ENCODE measurements around the gene MAP1LC3B2.

The MAP1LC3B2 gene

DNA sequence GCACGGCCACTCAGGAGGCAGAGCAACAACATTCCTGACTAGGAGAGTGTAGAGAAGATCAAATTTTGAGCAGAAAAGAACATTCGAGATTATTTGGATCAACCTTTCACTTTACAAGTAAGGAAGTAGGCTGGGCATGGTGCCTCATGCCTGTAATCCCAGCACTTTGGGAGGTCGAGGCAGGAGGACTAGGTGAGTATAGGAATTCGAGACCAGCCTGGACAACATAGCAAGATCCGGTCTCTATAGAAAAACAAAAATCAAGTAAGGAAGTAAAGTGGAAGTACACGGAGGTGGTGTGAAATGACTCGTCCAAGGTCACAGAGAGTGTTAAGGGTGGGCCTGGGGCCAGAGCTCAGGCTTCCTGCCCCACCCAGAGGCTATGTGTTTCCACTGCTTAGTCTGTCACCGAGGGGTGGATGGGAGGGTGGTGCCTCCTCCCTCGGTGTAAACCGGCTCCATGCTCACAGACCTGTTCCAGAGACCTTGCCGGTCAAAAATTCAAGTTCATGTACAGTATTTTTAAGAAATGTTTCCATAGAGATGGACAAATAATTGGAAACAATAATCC, 51.9 kb downstream of the MAP1LC3B2 start:
- H3K9me3 ChIP-seq (replicated peaks; ENCODE audit: low read length): no peaks in the 10 kb centered on the region
- H3K4me1 ChIP-seq (ENCODE audit: control insufficient read depth, insufficient read depth, low read length): no peaks in the 10 kb centered on the region
- H3K36me3 ChIP-seq (ENCODE audit: insufficient read depth, low read length): no peaks in the 10 kb centered on the region
- no peak overlapping the region for H3K4me2 ChIP-seq (ENCODE audit: low read length)
- H3K27me3 ChIP-seq (ENCODE audit: control insufficient read depth, insufficient read depth, low read length): peaks cover 9% of the 10 kb centered on the region
- no peak overlapping the region for H3K9ac ChIP-seq (ENCODE audit: low read depth, low read length)
- H3K4me3 ChIP-seq (ENCODE audit: low read length): no peak overlapping the region

DNA sequence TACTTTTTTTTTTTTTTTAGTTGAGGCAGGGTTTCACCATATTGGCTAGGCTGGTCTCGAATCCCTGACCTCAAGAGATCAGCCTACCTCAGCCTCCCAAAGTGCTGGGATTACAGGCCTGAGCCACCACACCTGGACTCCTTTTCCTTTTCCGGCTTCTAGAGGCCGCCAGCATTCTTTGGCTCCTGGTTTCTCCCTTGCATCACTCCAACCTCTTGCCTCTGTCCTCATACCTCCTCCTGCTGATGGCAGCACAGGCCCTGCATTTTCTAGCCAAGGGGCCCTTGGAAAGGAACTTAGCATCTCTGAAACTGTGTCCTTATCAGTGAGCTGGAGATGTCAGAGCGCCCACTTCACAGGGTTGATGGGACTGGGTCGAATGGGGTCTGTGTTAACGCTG, 53.3 kb downstream of the MAP1LC3B2 start:
- Histone ChIP-seq H3K9ac (ENCODE audit: low read depth, low read length) (no peak overlapping the region), H3K27me3 (ENCODE audit: control insufficient read depth, insufficient read depth, low read length) (peaks cover 6% of the 10 kb centered on the region), H3K9me3 (replicated peaks; ENCODE audit: low read length) (no peaks in the 10 kb centered on the region), H3K4me2 (ENCODE audit: low read length) (no peak overlapping the region), H3K4me3 (ENCODE audit: low read length) (no peak overlapping the region), H3K4me1 (ENCODE audit: control insufficient read depth, insufficient read depth, low read length) (no peaks in the 10 kb centered on the region), H3K36me3 (ENCODE audit: insufficient read depth, low read length) (no peaks in the 10 kb centered on the region)

DNA sequence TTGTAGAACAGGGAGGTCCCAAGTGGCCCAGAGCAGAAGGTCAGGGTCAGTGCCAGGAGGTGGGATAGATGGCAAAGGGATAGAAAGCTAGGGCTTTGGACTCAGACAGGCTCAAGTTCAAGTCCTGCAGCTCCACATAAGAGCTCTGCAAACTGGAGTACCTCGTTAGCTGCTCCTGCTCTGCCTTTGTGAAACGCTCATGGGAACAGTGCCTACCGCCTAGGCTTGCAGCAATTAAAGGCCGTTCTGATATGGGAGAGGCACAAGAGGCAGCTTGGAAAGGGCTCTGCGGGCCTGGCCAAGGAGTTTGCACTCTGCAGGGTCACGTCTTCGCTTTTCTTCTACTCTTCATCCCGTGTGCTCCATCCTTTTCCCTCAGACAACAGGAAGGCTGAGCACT, 54.1 kb downstream of the MAP1LC3B2 start:
- H3K9ac ChIP-seq (ENCODE audit: low read depth, low read length): no peak overlapping the region
- H3K9me3 ChIP-seq (replicated peaks; ENCODE audit: low read length): peaks cover under 1% of the 10 kb centered on the region
- H3K4me1 ChIP-seq (ENCODE audit: control insufficient read depth, insufficient read depth, low read length): no peaks in the 10 kb centered on the region
- peaks cover 6% of the 10 kb centered on the region for H3K27me3 ChIP-seq (ENCODE audit: control insufficient read depth, insufficient read depth, low read length)
- H3K4me3 ChIP-seq (ENCODE audit: low read length): no peak overlapping the region
- H3K36me3 ChIP-seq (ENCODE audit: insufficient read depth, low read length): no peaks in the 10 kb centered on the region
- H3K4me2 ChIP-seq (ENCODE audit: low read length): no peak overlapping the region

DNA sequence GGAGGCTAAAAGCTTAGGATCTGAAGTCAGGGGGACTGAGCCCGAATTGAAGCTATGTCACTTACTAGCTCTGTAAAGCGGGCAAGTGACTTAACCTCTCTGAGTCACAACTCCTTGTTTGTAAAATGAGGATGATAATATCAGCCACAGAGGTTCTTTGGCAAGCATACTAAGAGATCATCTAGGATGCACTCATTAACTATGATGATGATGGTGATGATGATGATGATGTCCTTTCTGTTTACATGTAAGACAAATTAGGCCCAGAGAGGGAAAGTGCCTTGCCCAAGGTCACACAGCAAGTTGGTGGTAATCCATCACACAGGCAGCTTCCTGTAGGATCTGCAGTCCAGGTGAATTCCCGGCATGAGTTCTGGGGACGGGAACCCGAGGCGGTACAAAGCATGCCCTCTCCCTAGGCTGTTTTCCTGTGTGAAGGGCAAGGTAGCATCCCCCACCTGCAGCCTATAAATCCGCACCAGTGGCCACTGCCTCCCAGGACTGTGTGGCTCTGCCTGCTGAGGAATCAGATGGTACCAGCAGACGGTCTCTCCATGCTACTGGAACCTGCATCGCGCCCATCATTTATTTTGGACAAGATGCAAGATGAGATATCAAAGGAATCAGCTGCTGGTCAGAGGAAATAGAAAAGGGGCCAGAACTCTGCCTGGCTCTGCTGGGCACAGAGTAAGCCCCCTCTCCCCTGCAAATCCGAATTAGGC, 55.2 kb downstream of the MAP1LC3B2 start:
- Histone ChIP-seq H3K27me3 (ENCODE audit: control insufficient read depth, insufficient read depth, low read length) (peaks cover 13% of the 10 kb centered on the region), H3K4me3 (ENCODE audit: low read length) (no peak overlapping the region), H3K9ac (ENCODE audit: low read depth, low read length) (no peak overlapping the region), H3K9me3 (replicated peaks; ENCODE audit: low read length) (peaks cover 3% of the 10 kb centered on the region), H3K4me2 (ENCODE audit: low read length) (no peak overlapping the region), H3K4me1 (ENCODE audit: control insufficient read depth, insufficient read depth, low read length) (no peaks in the 10 kb centered on the region), H3K36me3 (ENCODE audit: insufficient read depth, low read length) (no peaks in the 10 kb centered on the region)

DNA sequence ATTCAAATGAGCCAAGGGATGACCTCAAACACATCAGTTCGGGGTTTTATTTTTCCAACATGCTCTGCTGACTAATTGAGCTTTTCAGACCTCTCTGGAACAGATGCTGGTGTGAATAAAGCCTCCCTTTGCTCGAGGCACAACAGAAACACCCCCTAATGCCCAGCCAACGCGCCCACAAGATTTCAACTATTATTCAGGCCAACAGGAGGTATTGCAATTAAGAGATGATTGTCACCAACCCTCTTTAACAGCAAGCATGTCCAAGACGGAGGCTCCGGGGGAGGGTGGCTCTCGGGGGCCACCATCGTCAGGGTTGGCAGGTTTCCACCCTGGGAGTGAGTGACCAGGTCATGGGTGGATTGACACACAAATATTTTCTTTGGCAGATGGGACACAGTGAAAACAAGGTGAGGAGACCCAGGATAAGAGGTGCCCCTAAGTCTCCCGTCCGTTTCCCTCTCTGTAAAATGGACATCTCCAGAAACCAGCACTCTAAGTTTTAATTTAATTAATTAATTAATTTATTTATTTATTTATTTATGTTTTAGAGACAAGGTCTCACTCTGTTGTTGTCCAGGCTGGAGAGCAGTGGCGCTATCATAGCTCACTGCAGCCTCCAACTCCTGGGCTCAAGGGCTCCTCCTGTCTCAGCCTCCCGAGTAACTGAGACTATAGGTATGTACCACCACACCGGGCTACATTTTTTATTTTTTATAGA, 56.1 kb downstream of the MAP1LC3B2 start:
- H3K27me3 ChIP-seq (ENCODE audit: control insufficient read depth, insufficient read depth, low read length): peaks cover 22% of the 10 kb centered on the region
- no peak overlapping the region for H3K9ac ChIP-seq (ENCODE audit: low read depth, low read length)
- no peaks in the 10 kb centered on the region for H3K4me1 ChIP-seq (ENCODE audit: control insufficient read depth, insufficient read depth, low read length)
- peaks cover 3% of the 10 kb centered on the region for H3K9me3 ChIP-seq (replicated peaks; ENCODE audit: low read length)
- H3K4me2 ChIP-seq (ENCODE audit: low read length): no peak overlapping the region
- no peaks in the 10 kb centered on the region for H3K36me3 ChIP-seq (ENCODE audit: insufficient read depth, low read length)
- H3K4me3 ChIP-seq (ENCODE audit: low read length): no peak overlapping the region

DNA sequence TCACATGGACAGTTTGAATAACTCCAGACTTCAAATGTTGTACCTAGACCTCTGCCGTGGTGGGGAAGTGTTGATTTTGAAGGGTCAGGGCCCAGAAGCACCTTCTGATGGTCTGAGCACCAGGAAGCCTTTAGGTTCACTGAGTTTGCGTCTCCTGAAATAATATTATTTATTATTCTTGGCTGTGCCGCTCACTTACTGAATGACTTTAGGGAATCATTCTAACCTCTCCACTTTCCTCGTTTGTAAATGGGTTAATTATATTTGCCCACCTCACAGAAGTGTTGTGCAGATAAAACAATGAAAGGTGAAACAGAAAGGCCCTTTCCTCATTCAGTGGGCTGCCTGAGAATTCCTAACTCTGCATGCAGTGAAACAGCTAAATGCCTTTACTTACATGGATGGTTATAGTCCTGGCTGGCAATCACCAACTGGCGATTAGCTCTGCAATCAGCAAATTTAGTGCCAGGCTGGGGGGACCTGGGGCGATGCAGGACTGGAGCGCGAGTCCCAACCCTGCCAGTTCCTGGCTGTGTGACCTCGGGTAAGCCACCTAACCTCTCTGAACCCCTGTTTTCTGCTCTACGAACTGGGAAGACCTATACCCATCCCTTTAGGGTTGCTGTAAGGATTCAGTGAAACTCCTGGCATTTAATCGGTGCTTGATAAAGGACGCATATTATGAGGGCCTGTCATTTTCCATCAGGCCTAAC, 57.5 kb downstream of the MAP1LC3B2 start:
- Histone ChIP-seq H3K4me3 (ENCODE audit: low read length) (no peak overlapping the region), H3K4me1 (ENCODE audit: control insufficient read depth, insufficient read depth, low read length) (no peaks in the 10 kb centered on the region), H3K9ac (ENCODE audit: low read depth, low read length) (no peak overlapping the region), H3K36me3 (ENCODE audit: insufficient read depth, low read length) (no peaks in the 10 kb centered on the region), H3K4me2 (ENCODE audit: low read length) (no peak overlapping the region), H3K27me3 (ENCODE audit: control insufficient read depth, insufficient read depth, low read length) (peaks cover 35% of the 10 kb centered on the region), H3K9me3 (replicated peaks; ENCODE audit: low read length) (peaks cover 3% of the 10 kb centered on the region)

DNA sequence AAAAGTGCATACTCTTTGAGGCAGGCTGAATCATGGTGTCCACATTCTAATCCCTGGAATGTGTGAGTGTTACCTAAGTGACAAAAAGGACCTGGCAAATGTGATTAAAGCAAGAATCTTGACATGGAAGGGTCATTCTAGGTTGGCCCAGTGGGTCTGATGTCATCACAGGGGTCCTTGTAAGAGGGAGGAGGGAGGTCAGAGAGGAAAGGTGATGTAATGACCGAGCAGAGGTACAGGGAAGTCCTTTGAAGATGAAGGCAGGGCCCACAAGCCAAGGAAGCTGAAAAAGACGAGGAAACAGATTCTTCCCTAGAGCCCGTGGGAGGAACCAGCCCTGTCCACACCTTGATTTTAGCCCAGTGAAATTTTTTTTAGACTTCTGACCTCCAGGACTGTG, 60.1 kb downstream of the MAP1LC3B2 start:
- H3K9ac ChIP-seq (ENCODE audit: low read depth, low read length): no peak overlapping the region
- H3K27me3 ChIP-seq (ENCODE audit: control insufficient read depth, insufficient read depth, low read length): peaks cover 37% of the 10 kb centered on the region

DNA sequence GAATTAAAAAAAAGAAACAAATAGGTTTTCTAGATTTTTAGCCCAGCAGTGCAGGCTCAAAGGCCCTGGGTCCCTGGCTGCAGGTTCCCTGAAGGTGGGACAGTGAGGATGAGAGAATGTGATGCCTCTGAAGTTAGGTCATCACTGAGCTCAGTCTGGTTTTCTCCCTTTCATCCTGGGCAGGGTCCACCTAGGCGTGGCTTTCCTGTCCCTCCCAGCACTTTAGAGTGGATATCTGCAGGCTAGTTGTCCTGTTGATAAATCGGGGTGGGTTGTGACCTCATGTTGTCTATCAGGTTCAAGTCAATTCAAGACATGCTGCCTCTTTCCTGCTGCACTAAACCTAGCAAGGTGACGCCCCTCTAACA, 60.9 kb downstream of the MAP1LC3B2 start:
- peaks cover 3% of the 10 kb centered on the region for H3K9me3 ChIP-seq (replicated peaks; ENCODE audit: low read length)
- peaks cover 42% of the 10 kb centered on the region for H3K27me3 ChIP-seq (ENCODE audit: control insufficient read depth, insufficient read depth, low read length)
- H3K4me2 ChIP-seq (ENCODE audit: low read length): no peak overlapping the region
- no peaks in the 10 kb centered on the region for H3K36me3 ChIP-seq (ENCODE audit: insufficient read depth, low read length)
- H3K4me1 ChIP-seq (ENCODE audit: control insufficient read depth, insufficient read depth, low read length): no peaks in the 10 kb centered on the region
- H3K4me3 ChIP-seq (ENCODE audit: low read length): no peak overlapping the region
- no peak overlapping the region for H3K9ac ChIP-seq (ENCODE audit: low read depth, low read length)

More for the DNA sequence above, 60.1 kb downstream of the MAP1LC3B2 start:
- Histone ChIP-seq H3K4me2 (ENCODE audit: low read length) (no peak overlapping the region), H3K9me3 (replicated peaks; ENCODE audit: low read length) (peaks cover 3% of the 10 kb centered on the region), H3K4me1 (ENCODE audit: control insufficient read depth, insufficient read depth, low read length) (no peaks in the 10 kb centered on the region), H3K36me3 (ENCODE audit: insufficient read depth, low read length) (no peaks in the 10 kb centered on the region), H3K4me3 (ENCODE audit: low read length) (no peak overlapping the region)

DNA sequence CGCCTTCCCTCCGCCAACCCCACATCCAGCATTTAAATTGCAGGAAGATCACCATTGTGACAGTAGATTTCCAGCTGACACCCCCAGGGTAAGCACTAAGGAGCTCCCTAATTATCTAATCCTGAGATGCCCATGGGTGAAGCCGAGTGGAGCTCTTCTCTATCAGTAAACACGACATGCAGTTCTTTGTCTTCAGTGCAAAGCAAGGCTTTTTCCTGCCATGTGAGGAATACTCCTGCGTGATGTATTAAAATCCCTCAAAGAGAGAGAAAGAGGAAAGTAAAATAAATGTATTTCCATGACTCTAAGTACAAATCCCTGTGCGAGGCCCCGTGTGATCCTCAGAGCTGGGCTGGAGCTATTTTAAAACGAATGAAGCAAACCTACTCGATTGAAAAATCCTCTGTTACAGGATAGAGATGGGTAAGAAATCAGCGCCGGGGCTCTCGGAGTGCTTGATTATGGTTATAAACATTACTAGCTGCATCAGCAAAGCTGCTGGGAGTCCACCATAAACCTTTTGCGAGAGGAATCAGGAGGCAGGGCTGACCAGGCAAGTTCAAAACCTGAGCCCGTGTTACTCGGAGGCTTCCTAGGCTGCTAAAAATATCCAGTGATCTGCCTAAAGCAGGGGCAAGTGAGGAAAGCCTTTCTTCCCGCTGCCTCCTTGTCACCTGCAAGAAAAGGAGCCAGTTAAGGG, 61.5 kb downstream of the MAP1LC3B2 start:
- no peaks in the 10 kb centered on the region for H3K36me3 ChIP-seq (ENCODE audit: insufficient read depth, low read length)
- H3K27me3 ChIP-seq (ENCODE audit: control insufficient read depth, insufficient read depth, low read length): peaks cover 42% of the 10 kb centered on the region
- H3K4me2 ChIP-seq (ENCODE audit: low read length): no peak overlapping the region
- H3K4me3 ChIP-seq (ENCODE audit: low read length): no peak overlapping the region
- peaks cover 3% of the 10 kb centered on the region for H3K9me3 ChIP-seq (replicated peaks; ENCODE audit: low read length)
- no peaks in the 10 kb centered on the region for H3K4me1 ChIP-seq (ENCODE audit: control insufficient read depth, insufficient read depth, low read length)
- H3K9ac ChIP-seq (ENCODE audit: low read depth, low read length): no peak overlapping the region

DNA sequence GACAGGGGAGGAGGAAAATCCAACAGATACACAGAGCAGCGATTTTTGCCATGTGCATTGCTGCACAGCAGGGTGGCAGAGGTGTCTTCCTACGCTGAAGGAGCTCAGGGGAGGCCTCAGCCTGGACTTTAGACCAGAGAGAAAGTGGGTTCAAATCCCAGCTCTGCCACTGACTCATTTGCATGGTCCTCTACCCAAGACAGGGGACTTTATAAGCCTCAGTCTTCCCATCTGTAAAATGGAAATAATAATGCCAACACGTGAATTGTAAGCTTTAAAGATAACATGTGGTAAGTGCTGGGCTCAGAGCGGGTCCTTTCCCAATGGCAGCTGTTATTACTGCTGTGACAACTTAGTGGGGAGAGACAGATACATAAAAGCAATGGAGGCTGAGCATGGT, 62.0 kb downstream of the MAP1LC3B2 start:
- no peaks in the 10 kb centered on the region for H3K4me1 ChIP-seq (ENCODE audit: control insufficient read depth, insufficient read depth, low read length)
- H3K36me3 ChIP-seq (ENCODE audit: insufficient read depth, low read length): no peaks in the 10 kb centered on the region
- no peak overlapping the region for H3K4me3 ChIP-seq (ENCODE audit: low read length)
- peaks cover 40% of the 10 kb centered on the region for H3K27me3 ChIP-seq (ENCODE audit: control insufficient read depth, insufficient read depth, low read length)
- H3K9ac ChIP-seq (ENCODE audit: low read depth, low read length): no peak overlapping the region
- H3K9me3 ChIP-seq (replicated peaks; ENCODE audit: low read length): peaks cover 3% of the 10 kb centered on the region
- H3K4me2 ChIP-seq (ENCODE audit: low read length): no peak overlapping the region

DNA sequence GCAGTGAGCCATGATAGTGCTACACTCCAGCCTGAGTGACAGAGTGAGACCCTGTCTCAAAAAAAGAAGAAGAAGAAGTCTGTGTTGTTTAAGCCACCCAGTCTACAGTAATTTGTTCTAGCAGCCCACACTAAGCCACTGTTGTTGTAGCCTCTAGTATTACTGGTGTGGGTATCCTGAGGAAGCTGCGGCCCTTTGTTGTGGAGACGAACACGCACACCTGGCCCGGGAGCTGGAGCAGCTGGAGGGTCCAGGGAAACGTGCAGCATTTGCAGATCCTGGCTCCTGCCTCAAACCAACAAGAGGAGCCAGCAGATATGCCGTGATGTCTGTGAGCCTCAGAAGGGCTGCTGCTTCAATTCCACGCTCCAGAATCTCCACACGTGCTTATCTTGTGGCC, 65.3 kb downstream of the MAP1LC3B2 start:
- Histone ChIP-seq H3K36me3 (ENCODE audit: insufficient read depth, low read length) (no peaks in the 10 kb centered on the region), H3K4me1 (ENCODE audit: control insufficient read depth, insufficient read depth, low read length) (no peaks in the 10 kb centered on the region), H3K27me3 (ENCODE audit: control insufficient read depth, insufficient read depth, low read length) (peaks cover 43% of the 10 kb centered on the region), H3K9me3 (replicated peaks; ENCODE audit: low read length) (no peaks in the 10 kb centered on the region), H3K9ac (ENCODE audit: low read depth, low read length) (no peak overlapping the region), H3K4me3 (ENCODE audit: low read length) (no peak overlapping the region), H3K4me2 (ENCODE audit: low read length) (no peak overlapping the region)

Data from skeletal muscle satellite cell (primary cell).